HG03280 (cell line): Measurements from ENCODE around the gene PDE4B.

ENCODE experiments used
- ATAC-seq: cut with Tn5 transposase; IDR thresholded peaks from one replicate; pipeline ENCODE4 v1.9.1; 2021; ENCODE audit warnings: mild to moderate bottlenecking, moderate library complexity; ENCODE audit not compliant: unreplicated experiment

Gene PDE4B

GRCh38 chr1:66350001-66350547 is 557.4 kb downstream of the PDE4B start:
- ATAC-seq: peak; percentile 41

GRCh38 chr1:66351478-66351877 is 558.8 kb downstream of the PDE4B start:
- peak; percentile 39 for ATAC-seq

- ATAC-seq: peak; percentile 65
Measured at GRCh38 chr1:66351913-66352312, 559.2 kb downstream of the PDE4B start.

GRCh38 chr1:66352792-66353191 is 560.1 kb downstream of the PDE4B start:
- ATAC-seq: no peak

GRCh38 chr1:66353257-66353656 is 560.6 kb downstream of the PDE4B start:
- no peak for ATAC-seq

GRCh38 chr1:66354311-66355201 is 561.9 kb downstream of the PDE4B start:
- no peak for ATAC-seq

- no peak for ATAC-seq
Measured at GRCh38 chr1:66355756-66356155, 563.1 kb downstream of the PDE4B start.

- ATAC-seq: no peak
Measured at GRCh38 chr1:66356605-66357004, 563.9 kb downstream of the PDE4B start.

GRCh38 chr1:66357021-66357420 is 564.3 kb downstream of the PDE4B start:
- no peak for ATAC-seq

GRCh38 chr1:66357478-66358197 is 564.9 kb downstream of the PDE4B start:
- no peak for ATAC-seq

- no peak for ATAC-seq
Measured at GRCh38 chr1:66359269-66359668, 566.6 kb downstream of the PDE4B start.

GRCh38 chr1:66359815-66360214 is 567.1 kb downstream of the PDE4B start:
- no peak for ATAC-seq

GRCh38 chr1:66360285-66360724 is 567.6 kb downstream of the PDE4B start:
- peak; percentile 38 for ATAC-seq

- no peak for ATAC-seq
Measured at GRCh38 chr1:66364578-66365391, 572.1 kb downstream of the PDE4B start.

- ATAC-seq: no peak
Measured at GRCh38 chr1:66365635-66366034, 572.9 kb downstream of the PDE4B start.

GRCh38 chr1:66366634-66367033 is 573.9 kb downstream of the PDE4B start:
- ATAC-seq: no peak

- ATAC-seq: no peak
Measured at GRCh38 chr1:66367369-66367768, 574.7 kb downstream of the PDE4B start.

- ATAC-seq: no peak
Measured at GRCh38 chr1:66368261-66368660, 575.6 kb downstream of the PDE4B start.

GRCh38 chr1:66370462-66370971 is 577.8 kb downstream of the PDE4B start:
- no peak for ATAC-seq

- peak; percentile 22 for ATAC-seq
Measured at GRCh38 chr1:66371233-66372005, 578.7 kb downstream of the PDE4B start.
